SK-N-SH treated with all-trans-retinoic acid at 6 μM for 48 hours (cell line): ENCODE results near the gene RPL7A.

ENCODE experiments used
- ARNTL ChIP-seq: fragments of 450-650 bp; formaldehyde crosslinking; IDR thresholded peaks from 2 replicates; pipeline ENCODE4 v1.5.0; 2020; ENCODE audit warnings: low read depth, mild to moderate bottlenecking, moderate library complexity, borderline replicate concordance
- CREB5 ChIP-seq: fragments of 250-450 bp; sonication (Bioruptor Pico); IDR thresholded peaks from 2 replicates; pipeline ENCODE4 v1.5.1; 2020; ENCODE audit warnings: low read depth, mild to moderate bottlenecking, moderate library complexity
- CSRNP3 ChIP-seq: fragments of 250-450 bp; sonication (Bioruptor Pico); IDR thresholded peaks from 2 replicates; pipeline ENCODE4 v1.5.1; 2021; ENCODE audit warnings: mild to moderate bottlenecking, moderate library complexity
- ESRRG ChIP-seq: fragments of 250-450 bp; sonication (Bioruptor Pico); IDR thresholded peaks from 2 replicates; pipeline ENCODE4 v1.6.1; 2021; ENCODE audit warnings: mild to moderate bottlenecking
- GLIS3 ChIP-seq: fragments of 250-450 bp; sonication (Bioruptor Pico); IDR thresholded peaks from 2 replicates; pipeline ENCODE4 v1.5.0; 2020; ENCODE audit warnings: mild to moderate bottlenecking, moderate library complexity
- OSR1 ChIP-seq: fragments of 250-450 bp; sonication (Bioruptor Pico); IDR thresholded peaks from 2 replicates; pipeline ENCODE4 v1.8.0; 2022; ENCODE audit warnings: moderate library complexity, mild to moderate bottlenecking, inconsistent platforms
- PATZ1 ChIP-seq: fragments of 250-450 bp; sonication (Bioruptor Pico); IDR thresholded peaks from 2 replicates; pipeline ENCODE4 v1.8.0; 2020; ENCODE audit warnings: mild to moderate bottlenecking, moderate library complexity, borderline replicate concordance
- PPARA ChIP-seq: fragments of 250-450 bp; sonication (Bioruptor Pico); IDR thresholded peaks from 2 replicates; pipeline ENCODE4 v1.5.0; 2020; ENCODE audit warnings: mild to moderate bottlenecking, borderline replicate concordance
- TSHZ2 ChIP-seq: fragments of 250-450 bp; sonication (Bioruptor Pico); IDR thresholded peaks from 2 replicates; pipeline ENCODE4 v1.5.0; 2020; ENCODE audit warnings: mild to moderate bottlenecking, moderate library complexity
- ZC3H10 ChIP-seq: fragments of 250-450 bp; sonication (Bioruptor Pico); IDR thresholded peaks from 2 replicates; pipeline ENCODE4 v1.5.1; 2021; ENCODE audit warnings: mild to moderate bottlenecking, moderate library complexity

- TF ChIP-seq ARNTL (CRISPR knock-in tag) (no peak), TSHZ2 (CRISPR knock-in tag) (no peak), PATZ1 (CRISPR knock-in tag) (no peak), ZC3H10 (no peak), CREB5 (no peak), PPARA (CRISPR knock-in tag) (no peak), ESRRG (no peak), GLIS3 (no peak), OSR1 (CRISPR knock-in tag) (no peak), CSRNP3 (CRISPR knock-in tag) (no peak)
These were observed 31.4 kb downstream of the RPL7A start for GRCh38 chr9:133379153-133380086.
